ENCODE measurements around the gene HLX. TPM values are rescaled to one million over a fixed set of nuclear protein-coding genes. Genes with fewer than 3 reads are reported as not detected.

Gene HLX
- polyA plus RNA-seq, 1 donor from 2014 or later = not detected

GRCh38 chr1:220892086-220892376 is 12.8 kb downstream of the HLX start:
- no peak for TF ChIP-seq TAF1 (IDR thresholded peaks at IDR 0.05; ENCODE audit: low read depth)
- no peak for TF ChIP-seq SMC3 (conservative IDR thresholded peaks at IDR 0.05; ENCODE audit: poor library complexity)
- TF ChIP-seq, protein P1, sequence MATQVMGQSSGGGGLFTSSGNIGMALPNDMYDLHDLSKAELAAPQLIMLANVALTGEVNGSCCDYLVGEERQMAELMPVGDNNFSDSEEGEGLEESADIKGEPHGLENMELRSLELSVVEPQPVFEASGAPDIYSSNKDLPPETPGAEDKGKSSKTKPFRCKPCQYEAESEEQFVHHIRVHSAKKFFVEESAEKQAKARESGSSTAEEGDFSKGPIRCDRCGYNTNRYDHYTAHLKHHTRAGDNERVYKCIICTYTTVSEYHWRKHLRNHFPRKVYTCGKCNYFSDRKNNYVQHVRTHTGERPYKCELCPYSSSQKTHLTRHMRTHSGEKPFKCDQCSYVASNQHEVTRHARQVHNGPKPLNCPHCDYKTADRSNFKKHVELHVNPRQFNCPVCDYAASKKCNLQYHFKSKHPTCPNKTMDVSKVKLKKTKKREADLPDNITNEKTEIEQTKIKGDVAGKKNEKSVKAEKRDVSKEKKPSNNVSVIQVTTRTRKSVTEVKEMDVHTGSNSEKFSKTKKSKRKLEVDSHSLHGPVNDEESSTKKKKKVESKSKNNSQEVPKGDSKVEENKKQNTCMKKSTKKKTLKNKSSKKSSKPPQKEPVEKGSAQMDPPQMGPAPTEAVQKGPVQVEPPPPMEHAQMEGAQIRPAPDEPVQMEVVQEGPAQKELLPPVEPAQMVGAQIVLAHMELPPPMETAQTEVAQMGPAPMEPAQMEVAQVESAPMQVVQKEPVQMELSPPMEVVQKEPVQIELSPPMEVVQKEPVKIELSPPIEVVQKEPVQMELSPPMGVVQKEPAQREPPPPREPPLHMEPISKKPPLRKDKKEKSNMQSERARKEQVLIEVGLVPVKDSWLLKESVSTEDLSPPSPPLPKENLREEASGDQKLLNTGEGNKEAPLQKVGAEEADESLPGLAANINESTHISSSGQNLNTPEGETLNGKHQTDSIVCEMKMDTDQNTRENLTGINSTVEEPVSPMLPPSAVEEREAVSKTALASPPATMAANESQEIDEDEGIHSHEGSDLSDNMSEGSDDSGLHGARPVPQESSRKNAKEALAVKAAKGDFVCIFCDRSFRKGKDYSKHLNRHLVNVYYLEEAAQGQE (IDR thresholded peaks at IDR 0.05; ENCODE audit: borderline replicate concordance) = no peak
- H3K79me2 ChIP-seq (replicated peaks; ENCODE audit: insufficient read depth, low read length) = no peaks in the 10 kb centered on the region
- H2AFZ ChIP-seq (ENCODE audit: low read depth, low read length) = no peak overlapping the region
- no peaks in the 10 kb centered on the region for H3K9me3 ChIP-seq (ENCODE audit: low read length)
- H3K27ac ChIP-seq (ENCODE audit: low read length) = no peak overlapping the region
- no peaks in the 10 kb centered on the region for H4K20me1 ChIP-seq (ENCODE audit: insufficient read depth)
- H3K36me3 ChIP-seq (ENCODE audit: insufficient read depth, low read length) = no peaks in the 10 kb centered on the region
- no peak overlapping the region for H3K4me3 ChIP-seq (ENCODE audit: low read length)
- no peak overlapping the region for H3K4me2 ChIP-seq (ENCODE audit: low read length)
- H3K27me3 ChIP-seq (ENCODE audit: insufficient read depth, low read depth, low read length) = peaks cover 100% of the 10 kb centered on the region
- H3K9ac ChIP-seq (ENCODE audit: low read length) = no peak overlapping the region
- no peaks in the 10 kb centered on the region for H3F3A ChIP-seq (ENCODE audit: insufficient read depth, low read length, poor library complexity, severe bottlenecking)
- H3K9me2 ChIP-seq (ENCODE audit: insufficient read depth, low read length) = no peaks in the 10 kb centered on the region

DNA sequence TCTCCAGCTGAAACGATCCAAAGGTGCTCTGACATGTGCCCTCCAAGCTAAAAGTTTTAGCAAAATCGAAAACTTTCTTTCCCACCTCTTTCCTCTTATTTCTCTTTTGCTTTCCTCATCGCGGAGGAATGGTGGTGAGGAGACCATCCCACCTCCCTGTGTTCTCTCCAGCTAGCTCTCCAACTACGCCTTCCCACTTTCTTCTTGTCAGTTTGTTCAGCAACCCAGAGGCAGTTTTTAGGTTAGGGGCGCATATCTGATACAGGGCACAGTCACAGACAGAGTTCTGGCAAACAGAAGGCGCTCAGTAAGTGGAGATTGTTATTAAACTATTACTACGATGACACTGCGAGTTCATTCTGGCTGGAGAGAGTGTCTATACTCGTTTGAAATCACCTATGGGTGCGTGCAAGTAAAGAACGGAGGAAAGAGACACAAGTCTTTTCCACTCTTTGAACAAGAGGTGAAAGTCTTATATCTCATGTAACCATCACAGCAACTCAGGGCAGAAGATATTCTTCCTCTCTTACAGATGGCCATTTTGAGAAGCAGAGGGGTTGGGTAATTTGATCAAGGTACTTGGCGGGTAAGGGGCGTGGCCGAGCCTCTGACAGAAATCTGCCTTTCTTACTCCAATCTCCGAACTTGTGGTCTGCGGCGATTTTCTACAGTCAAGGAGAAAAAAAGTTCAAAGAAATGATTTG is 13.9 kb downstream of the HLX start:
- Histone ChIP-seq H3K4me3 (ENCODE audit: low read length) (no peak overlapping the region), H3K9ac (ENCODE audit: low read length) (no peak overlapping the region), H3K27ac (ENCODE audit: low read length) (no peak overlapping the region), H2AFZ (ENCODE audit: low read depth, low read length) (no peak overlapping the region), H3K9me3 (ENCODE audit: low read length) (no peaks in the 10 kb centered on the region), H3K4me2 (ENCODE audit: low read length) (no peak overlapping the region), H4K20me1 (ENCODE audit: insufficient read depth) (no peaks in the 10 kb centered on the region), H3K27me3 (ENCODE audit: insufficient read depth, low read depth, low read length) (peaks cover 92% of the 10 kb centered on the region), H3K36me3 (ENCODE audit: insufficient read depth, low read length) (no peaks in the 10 kb centered on the region), H3F3A (ENCODE audit: insufficient read depth, low read length, poor library complexity, severe bottlenecking) (no peaks in the 10 kb centered on the region), H3K9me2 (ENCODE audit: insufficient read depth, low read length) (no peaks in the 10 kb centered on the region), H3K79me2 (replicated peaks; ENCODE audit: insufficient read depth, low read length) (no peaks in the 10 kb centered on the region)
- no peak for TF ChIP-seq EP300 (conservative IDR thresholded peaks at IDR 0.05; ENCODE audit: poor library complexity, severe bottlenecking)
- no peak for TF ChIP-seq CTCF (IDR thresholded peaks at IDR 0.05; ENCODE audit: poor library complexity, severe bottlenecking)
- no peak for TF ChIP-seq POLR2AphosphoS5 (IDR thresholded peaks at IDR 0.05)
- no peak for TF ChIP-seq TAF1 (IDR thresholded peaks at IDR 0.05; ENCODE audit: low read depth)
- no peak for TF ChIP-seq MXI1 (conservative IDR thresholded peaks at IDR 0.05; ENCODE audit: poor library complexity, severe bottlenecking)
- TF ChIP-seq, protein P1 (IDR thresholded peaks at IDR 0.05; ENCODE audit: borderline replicate concordance) = no peak
- no peak for TF ChIP-seq SMC3 (conservative IDR thresholded peaks at IDR 0.05; ENCODE audit: poor library complexity)
- TF ChIP-seq EZH2 (IDR thresholded peaks at IDR 0.05; ENCODE audit: borderline replicate concordance, insufficient read depth, low read length, poor library complexity, severe bottlenecking) = no peak
- TF ChIP-seq RAD21 (conservative IDR thresholded peaks at IDR 0.05) = no peak

Data from neural cell (in vitro differentiated cells).